ENCODE measurements around the gene RPP38.

RPP38 gene

GRCh38 chr10:15141136-15142054 is 44.2 kb downstream of the RPP38 start:
- no peak for TF ChIP-seq CTCF (IDR thresholded peaks at IDR 0.05; ENCODE audit: borderline replicate concordance, extremely low read depth, low read length, poor library complexity, severe bottlenecking)
- TF ChIP-seq EZH2 (IDR thresholded peaks at IDR 0.05; ENCODE audit: borderline replicate concordance, low read depth, low read length, severe bottlenecking), result no peak
- H3K79me2 ChIP-seq (ENCODE audit: insufficient read depth, low read length), result peaks cover 44% of the 10 kb centered on the region
- H3K27ac ChIP-seq (ENCODE audit: low read length), result peak overlapping the region; percentile 84
- H3K36me3 ChIP-seq (ENCODE audit: insufficient read depth, low read length), result peaks cover 9% of the 10 kb centered on the region
- ATAC-seq (ENCODE audit: insufficient read depth, low read depth) (peak; percentile 82), DNase-seq (peak; percentile 56)
- H3K4me2 ChIP-seq (ENCODE audit: insufficient read depth, low read length), result peak overlapping the region; percentile 67
- H3K27me3 ChIP-seq (ENCODE audit: insufficient read depth, low read length, poor library complexity), result no peaks in the 10 kb centered on the region
- H4K20me1 ChIP-seq (ENCODE audit: insufficient read depth, low read length), result no peaks in the 10 kb centered on the region
- H3K4me1 ChIP-seq (ENCODE audit: insufficient read depth, low read length), result peaks cover 39% of the 10 kb centered on the region
- peak overlapping the region; percentile 6 to 51; a peak in 3 of 4 replicates for H3K4me3 ChIP-seq (ENCODE audit: low read depth in 1 of 2, low read length in 2 of 2)
- peak overlapping the region; percentile 45 for H3K9ac ChIP-seq (ENCODE audit: low read depth, low read length)
- H3K9me3 ChIP-seq (ENCODE audit: insufficient read depth, low read length, severe bottlenecking), result no peaks in the 10 kb centered on the region
- H2AFZ ChIP-seq (ENCODE audit: low read depth, low read length), result peak overlapping the region; percentile 54

- no peak for TF ChIP-seq CTCF (IDR thresholded peaks at IDR 0.05; ENCODE audit: borderline replicate concordance, extremely low read depth, low read length, poor library complexity, severe bottlenecking)
- no peak for TF ChIP-seq EZH2 (IDR thresholded peaks at IDR 0.05; ENCODE audit: borderline replicate concordance, low read depth, low read length, severe bottlenecking)
- no peak for DNase-seq
- Histone ChIP-seq H4K20me1 (ENCODE audit: insufficient read depth, low read length) (peaks cover 10% of the 10 kb centered on the region), H3K4me3 (ENCODE audit: low read depth in 1 of 2, low read length in 2 of 2) (no peak overlapping the region), H2AFZ (ENCODE audit: low read depth, low read length) (no peak overlapping the region), H3K36me3 (ENCODE audit: insufficient read depth, low read length) (peaks cover 3% of the 10 kb centered on the region), H3K27me3 (ENCODE audit: insufficient read depth, low read length, poor library complexity) (no peaks in the 10 kb centered on the region), H3K9ac (ENCODE audit: low read depth, low read length) (no peak overlapping the region), H3K9me3 (ENCODE audit: insufficient read depth, low read length, severe bottlenecking) (no peaks in the 10 kb centered on the region), H3K79me2 (ENCODE audit: insufficient read depth, low read length) (peaks cover 65% of the 10 kb centered on the region), H3K27ac (ENCODE audit: low read length) (no peak overlapping the region), H3K4me2 (ENCODE audit: insufficient read depth, low read length) (no peak overlapping the region), H3K4me1 (ENCODE audit: insufficient read depth, low read length) (peaks cover 39% of the 10 kb centered on the region)
- ATAC-seq (ENCODE audit: insufficient read depth, low read depth), result no peak
Measured at GRCh38 chr10:15144788-15145187, 47.6 kb downstream of the RPP38 start.

- H2AFZ ChIP-seq (ENCODE audit: low read depth, low read length), result no peak overlapping the region
- H3K4me2 ChIP-seq (ENCODE audit: insufficient read depth, low read length), result no peak overlapping the region
- no peaks in the 10 kb centered on the region for H3K27me3 ChIP-seq (ENCODE audit: insufficient read depth, low read length, poor library complexity)
- no peak for TF ChIP-seq CTCF (IDR thresholded peaks at IDR 0.05; ENCODE audit: borderline replicate concordance, extremely low read depth, low read length, poor library complexity, severe bottlenecking)
- no peak for TF ChIP-seq EZH2 (IDR thresholded peaks at IDR 0.05; ENCODE audit: borderline replicate concordance, low read depth, low read length, severe bottlenecking)
- ATAC-seq (ENCODE audit: insufficient read depth, low read depth) (no peak), DNase-seq (no peak)
- H3K4me1 ChIP-seq (ENCODE audit: insufficient read depth, low read length), result peaks cover 23% of the 10 kb centered on the region
- no peaks in the 10 kb centered on the region for H3K36me3 ChIP-seq (ENCODE audit: insufficient read depth, low read length)
- H3K9ac ChIP-seq (ENCODE audit: low read depth, low read length), result no peak overlapping the region
- H4K20me1 ChIP-seq (ENCODE audit: insufficient read depth, low read length), result peaks cover 10% of the 10 kb centered on the region
- peaks cover 75% of the 10 kb centered on the region for H3K79me2 ChIP-seq (ENCODE audit: insufficient read depth, low read length)
- H3K4me3 ChIP-seq (ENCODE audit: low read depth in 1 of 2, low read length in 2 of 2), result no peak overlapping the region
- H3K9me3 ChIP-seq (ENCODE audit: insufficient read depth, low read length, severe bottlenecking), result no peaks in the 10 kb centered on the region
- H3K27ac ChIP-seq (ENCODE audit: low read length), result no peak overlapping the region
Measured at GRCh38 chr10:15146366-15146765, 49.2 kb downstream of the RPP38 start.
